ENCODE measurements around the gene GPATCH8. TPM values are rescaled to one million over a fixed set of nuclear protein-coding genes. Genes with fewer than 3 reads are reported as not detected.

The GPATCH8 gene
- total and polyA plus RNA-seq, 10 of the 15 experiments (the other 5 are each of a cell fraction or from before 2014, with no cell fraction given), result 11.7 to 45.1 (median 21.3) TPM

GRCh38 chr17:44387804-44388203 is 115.4 kb downstream of the GPATCH8 start (continued):
- no peak for TF ChIP-seq POLR2AphosphoS5 (IDR thresholded peaks at IDR 0.05; ENCODE audit: low read length)
- TF ChIP-seq IRF4 (IDR thresholded peaks at IDR 0.05; ENCODE audit: low read depth, low read length), result no peak
- TF ChIP-seq USF1 (IDR thresholded peaks at IDR 0.05; ENCODE audit: borderline replicate concordance, extremely low read length, insufficient read depth, low read depth, low read length), result no peak
- no peak for TF ChIP-seq ELK1 (IDR thresholded peaks at IDR 0.05; ENCODE audit: low read depth, low read length)
- no peak for TF ChIP-seq MEF2B (IDR thresholded peaks at IDR 0.05; ENCODE audit: partially characterized antibody, poor library complexity, severe bottlenecking)
- no peak for TF ChIP-seq POU2F2 (IDR thresholded peaks at IDR 0.05; ENCODE audit: borderline replicate concordance, low read depth, low read length)

GRCh38 chr17:44386182-44386525 is 117.1 kb downstream of the GPATCH8 start:
- Histone ChIP-seq H3K27ac (ENCODE audit: control insufficient read depth, insufficient read depth) (no peak overlapping the region), H3K4me1 (ENCODE audit: control insufficient read depth, insufficient read depth, low read length) (peaks cover 3% of the 10 kb centered on the region; the same call in 1 of the 2 replicates), H3K27me3 (replicated peaks in 1 of 2; ENCODE audit: control insufficient read depth in 2 of 2, insufficient read depth in 2 of 2, low read length in 1 of 2) (no peaks in the 10 kb centered on the region; a peak in 2 of 4 replicates), H4K20me1 (ENCODE audit: control insufficient read depth, insufficient read depth) (no peaks in the 10 kb centered on the region), H3K4me3 (no peak overlapping the region), H3K79me2 (ENCODE audit: control insufficient read depth, insufficient read depth, low read length) (no peaks in the 10 kb centered on the region), H2AFZ (ENCODE audit: control insufficient read depth, low read depth, low read length) (no peak overlapping the region), H3K36me3 (ENCODE audit: control insufficient read depth in 2 of 2, insufficient read depth in 2 of 2, low read length in 1 of 2) (no peaks in the 10 kb centered on the region), H3K4me2 (ENCODE audit: control insufficient read depth, insufficient read depth) (no peak overlapping the region), H3K9me3 (replicated peaks; ENCODE audit: control insufficient read depth, insufficient read depth, low read length) (no peaks in the 10 kb centered on the region), H3K9ac (ENCODE audit: control insufficient read depth, insufficient read depth, low read length) (no peak overlapping the region)
- ATAC-seq (no peak), DNase-seq (ENCODE audit: low read depth, low spot score) (no peak), FAIRE-seq (no peak)
- WGBS (ENCODE audit: insufficient coverage, insufficient replicate concordance, low lambda C conversion rate, missing lambda C conversion rate), result 30% methylated on average over 10 of the region's 10 CpGs
- SMC1A ChIA-PET (ENCODE audit: uncharacterized antibody, unreplicated experiment), result no interaction called here
- POLR2A ChIA-PET, result no interaction called here
- BruUV-seq (replicated peaks), result no TSS peak
- CTCF ChIA-PET, result no interaction called here
- in situ Hi-C loops (cut with MboI) (no loop called here), intact Hi-C loops (cut with micrococcal nuclease; ENCODE audit: unreplicated experiment) (no loop called here)
- RAD21 ChIA-PET (ENCODE audit: unreplicated experiment), result interaction anchor here (1.0 kb wide), 1 partner anchor 137 kb away, joined by 3 read pairs; no protein-coding TSS in a partner anchor
- TF ChIP-seq ZNF207 (IDR thresholded peaks at IDR 0.05; ENCODE audit: borderline replicate concordance), result no peak
- TF ChIP-seq GATAD2B (conservative IDR thresholded peaks at IDR 0.05; ENCODE audit: low read depth), result no peak
- TF ChIP-seq, protein P1, sequence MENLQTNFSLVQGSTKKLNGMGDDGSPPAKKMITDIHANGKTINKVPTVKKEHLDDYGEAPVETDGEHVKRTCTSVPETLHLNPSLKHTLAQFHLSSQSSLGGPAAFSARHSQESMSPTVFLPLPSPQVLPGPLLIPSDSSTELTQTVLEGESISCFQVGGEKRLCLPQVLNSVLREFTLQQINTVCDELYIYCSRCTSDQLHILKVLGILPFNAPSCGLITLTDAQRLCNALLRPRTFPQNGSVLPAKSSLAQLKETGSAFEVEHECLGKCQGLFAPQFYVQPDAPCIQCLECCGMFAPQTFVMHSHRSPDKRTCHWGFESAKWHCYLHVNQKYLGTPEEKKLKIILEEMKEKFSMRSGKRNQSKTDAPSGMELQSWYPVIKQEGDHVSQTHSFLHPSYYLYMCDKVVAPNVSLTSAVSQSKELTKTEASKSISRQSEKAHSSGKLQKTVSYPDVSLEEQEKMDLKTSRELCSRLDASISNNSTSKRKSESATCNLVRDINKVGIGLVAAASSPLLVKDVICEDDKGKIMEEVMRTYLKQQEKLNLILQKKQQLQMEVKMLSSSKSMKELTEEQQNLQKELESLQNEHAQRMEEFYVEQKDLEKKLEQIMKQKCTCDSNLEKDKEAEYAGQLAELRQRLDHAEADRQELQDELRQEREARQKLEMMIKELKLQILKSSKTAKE (IDR thresholded peaks at IDR 0.05; ENCODE audit: low read depth, poor library complexity, severe bottlenecking), result no peak
- TF ChIP-seq CBX5 (IDR thresholded peaks at IDR 0.05; ENCODE audit: low read depth), result no peak
- no peak for TF ChIP-seq RAD21 (IDR thresholded peaks at IDR 0.05; ENCODE audit: insufficient read depth, low read depth, low read length)
- no peak for TF ChIP-seq NRF1 (conservative IDR thresholded peaks at IDR 0.05; ENCODE audit: low read depth, low read length)
- TF ChIP-seq MTA3 (IDR thresholded peaks at IDR 0.05; ENCODE audit: borderline replicate concordance, low read length), result no peak
- TF ChIP-seq ASH2L (IDR thresholded peaks at IDR 0.05; ENCODE audit: borderline replicate concordance, low read depth), result no peak
- no peak for TF ChIP-seq CHD1 (IDR thresholded peaks at IDR 0.05; ENCODE audit: low read depth, low read length)
- TF ChIP-seq, protein P2, sequence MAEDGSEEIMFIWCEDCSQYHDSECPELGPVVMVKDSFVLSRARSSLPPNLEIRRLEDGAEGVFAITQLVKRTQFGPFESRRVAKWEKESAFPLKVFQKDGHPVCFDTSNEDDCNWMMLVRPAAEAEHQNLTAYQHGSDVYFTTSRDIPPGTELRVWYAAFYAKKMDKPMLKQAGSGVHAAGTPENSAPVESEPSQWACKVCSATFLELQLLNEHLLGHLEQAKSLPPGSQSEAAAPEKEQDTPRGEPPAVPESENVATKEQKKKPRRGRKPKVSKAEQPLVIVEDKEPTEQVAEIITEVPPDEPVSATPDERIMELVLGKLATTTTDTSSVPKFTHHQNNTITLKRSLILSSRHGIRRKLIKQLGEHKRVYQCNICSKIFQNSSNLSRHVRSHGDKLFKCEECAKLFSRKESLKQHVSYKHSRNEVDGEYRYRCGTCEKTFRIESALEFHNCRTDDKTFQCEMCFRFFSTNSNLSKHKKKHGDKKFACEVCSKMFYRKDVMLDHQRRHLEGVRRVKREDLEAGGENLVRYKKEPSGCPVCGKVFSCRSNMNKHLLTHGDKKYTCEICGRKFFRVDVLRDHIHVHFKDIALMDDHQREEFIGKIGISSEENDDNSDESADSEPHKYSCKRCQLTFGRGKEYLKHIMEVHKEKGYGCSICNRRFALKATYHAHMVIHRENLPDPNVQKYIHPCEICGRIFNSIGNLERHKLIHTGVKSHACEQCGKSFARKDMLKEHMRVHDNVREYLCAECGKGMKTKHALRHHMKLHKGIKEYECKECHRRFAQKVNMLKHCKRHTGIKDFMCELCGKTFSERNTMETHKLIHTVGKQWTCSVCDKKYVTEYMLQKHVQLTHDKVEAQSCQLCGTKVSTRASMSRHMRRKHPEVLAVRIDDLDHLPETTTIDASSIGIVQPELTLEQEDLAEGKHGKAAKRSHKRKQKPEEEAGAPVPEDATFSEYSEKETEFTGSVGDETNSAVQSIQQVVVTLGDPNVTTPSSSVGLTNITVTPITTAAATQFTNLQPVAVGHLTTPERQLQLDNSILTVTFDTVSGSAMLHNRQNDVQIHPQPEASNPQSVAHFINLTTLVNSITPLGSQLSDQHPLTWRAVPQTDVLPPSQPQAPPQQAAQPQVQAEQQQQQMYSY (CRISPR knock-in tag; IDR thresholded peaks at IDR 0.05), result no peak

Measured in GM12878 (cell line).